OCI-LY7 (cell line): Measurements from ENCODE around the gene PLA2G2F.

Experiments used
- EZH2phosphoT487 ChIP-seq: fragments of 200-600 bp; sonication (generic); IDR thresholded peaks from 2 replicates; pipeline ENCODE4 v1.6.1; 2018; ENCODE audit warnings: low read depth, borderline replicate concordance, mild to moderate bottlenecking, mixed run types, antibody characterized with exemption, low read length, moderate library complexity, mixed read lengths
- TF ChIP-seq, protein P1 (sequence below): fragments of 200-600 bp; sonication (generic); conservative IDR thresholded peaks from 2 replicates; pipeline ENCODE4 v1.5.1; 2014; ENCODE audit warnings: mild to moderate bottlenecking, antibody characterized with exemption, low read length, moderate library complexity, mixed read lengths

- TF ChIP-seq, protein P1, sequence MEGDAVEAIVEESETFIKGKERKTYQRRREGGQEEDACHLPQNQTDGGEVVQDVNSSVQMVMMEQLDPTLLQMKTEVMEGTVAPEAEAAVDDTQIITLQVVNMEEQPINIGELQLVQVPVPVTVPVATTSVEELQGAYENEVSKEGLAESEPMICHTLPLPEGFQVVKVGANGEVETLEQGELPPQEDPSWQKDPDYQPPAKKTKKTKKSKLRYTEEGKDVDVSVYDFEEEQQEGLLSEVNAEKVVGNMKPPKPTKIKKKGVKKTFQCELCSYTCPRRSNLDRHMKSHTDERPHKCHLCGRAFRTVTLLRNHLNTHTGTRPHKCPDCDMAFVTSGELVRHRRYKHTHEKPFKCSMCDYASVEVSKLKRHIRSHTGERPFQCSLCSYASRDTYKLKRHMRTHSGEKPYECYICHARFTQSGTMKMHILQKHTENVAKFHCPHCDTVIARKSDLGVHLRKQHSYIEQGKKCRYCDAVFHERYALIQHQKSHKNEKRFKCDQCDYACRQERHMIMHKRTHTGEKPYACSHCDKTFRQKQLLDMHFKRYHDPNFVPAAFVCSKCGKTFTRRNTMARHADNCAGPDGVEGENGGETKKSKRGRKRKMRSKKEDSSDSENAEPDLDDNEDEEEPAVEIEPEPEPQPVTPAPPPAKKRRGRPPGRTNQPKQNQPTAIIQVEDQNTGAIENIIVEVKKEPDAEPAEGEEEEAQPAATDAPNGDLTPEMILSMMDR = no peak
- no peak for TF ChIP-seq EZH2phosphoT487
Measured at GRCh38 chr1:20126041-20126805, 12.9 kb upstream of the PLA2G2F start.
